K562 (cell line): Measurements from ENCODE around the gene RGN. TPM values are rescaled to one million over a fixed set of nuclear protein-coding genes. Genes with fewer than 3 reads are reported as not detected.

ENCODE experiments used
- ATAC-seq: fragments of 200-7000 bp; cut with Tn5 transposase; 3 replicates; pipeline ENCODE4 v1.9.1; 2020; ENCODE audit warnings: moderate library complexity
- BruUV-seq: library from RNA; stranded (reverse); fragments of 400-500 nt; replicated peaks from 2 replicates; lab custom pipeline; 2021; lab: Mats Ljungman, UMichigan
- CTCF ChIA-PET: fragments of 300-600 bp; formaldehyde crosslinking; extraction: SDS; loops from one replicate; lab custom pipeline; 2021; ENCODE audit warnings: low intra/inter-chr PET ratio; lab: Yijun Ruan, JAX
- POLR2A ChIA-PET: fragments of 300-600, 350-650 bp; sonication (Branson Sonifier 250); formaldehyde crosslinking; extraction: SDS; loops from one replicate; lab custom pipeline; 2021; ENCODE audit warnings: antibody characterized with exemption, inconsistent platforms; lab: Yijun Ruan, JAX
- DNase-seq, 4 experiments: peaks; one replicate each; pipeline versions ENCODE4 v3.0.0 to v3.0.0-alpha.2; 2011 to 2018; ENCODE audit warnings: low spot score in 3 of 4, mixed read lengths in 3 of 4; ENCODE audit errors: extremely low read depth in 1 of 4
- FAIRE-seq: peaks from 2 replicates; lab custom pipeline; 2011; peaks lifted over from hg19 to GRCh38; lab: Jason Lieb, UNC
- H2AFZ ChIP-seq: 2 replicates; pipeline ENCODE4 v1.6.0; 2011; ENCODE audit warnings: low read depth, low read length, control low read depth, inconsistent platforms
- H3K27ac ChIP-seq: fragments of 200-600 bp; 3 replicates; pipeline ENCODE4 v1.8.0; 2011; ENCODE audit warnings: low read depth, mild to moderate bottlenecking, control low read depth, inconsistent platforms, low read length, moderate library complexity, mixed read lengths; ENCODE audit errors: extremely low read depth
- H3K27me3 ChIP-seq, 2 experiments: fragments of 300-600 bp in 1 of 2; 2 replicates in 1 of 2; 3 replicates in 1 of 2; pipeline versions ENCODE4 v1.6.0 to v1.8.0; 2011; ENCODE audit warnings: inconsistent platforms in 2 of 2, low read length in 2 of 2, mild to moderate bottlenecking in 1 of 2, mixed read lengths in 1 of 2, moderate library complexity in 1 of 2; ENCODE audit not compliant: control insufficient read depth in 2 of 2, insufficient read depth in 2 of 2
- H3K36me3 ChIP-seq: fragments of 300-600 bp; 3 replicates; pipeline ENCODE4 v1.8.0; 2011; ENCODE audit warnings: mild to moderate bottlenecking, low read length, inconsistent platforms; ENCODE audit not compliant: control insufficient read depth, insufficient read depth
- H3K4me1 ChIP-seq, 2 experiments: fragments of 200-600 bp in 1 of 2; replicated peaks in 1 of 2; 2 replicates in 1 of 2; 3 replicates in 1 of 2; pipeline versions ENCODE4 v1.5.1 to v1.8.0; 2011; ENCODE audit warnings: inconsistent platforms in 2 of 2, low read length in 2 of 2, mild to moderate bottlenecking in 1 of 2, mixed read lengths in 1 of 2, moderate library complexity in 1 of 2; ENCODE audit not compliant: control insufficient read depth in 2 of 2, insufficient read depth in 2 of 2
- H3K4me2 ChIP-seq: 2 replicates; pipeline ENCODE4 v1.6.1; 2011; ENCODE audit warnings: low read length, control low read depth, inconsistent platforms, mixed read lengths; ENCODE audit not compliant: insufficient read depth
- H3K4me3 ChIP-seq: fragments of 200-600 bp; sonication (generic), shearing (Covaris generic); 2 replicates; pipeline ENCODE4 v1.5.1; 2016; ENCODE audit warnings: control low read depth, inconsistent platforms
- H3K79me2 ChIP-seq: fragments of 200-600 bp; 3 replicates; pipeline ENCODE4 v1.8.0; 2011; ENCODE audit warnings: low read length, inconsistent platforms; ENCODE audit not compliant: control insufficient read depth, insufficient read depth
- H3K9ac ChIP-seq, 2 experiments: 2 replicates each; pipeline versions ENCODE4 v1.6.0 to v1.6.1; 2011; ENCODE audit warnings: low read depth in 2 of 2, low read length in 2 of 2, control low read depth in 1 of 2, inconsistent platforms in 1 of 2, mild to moderate bottlenecking in 1 of 2, mixed read lengths in 1 of 2; ENCODE audit not compliant: insufficient read depth in 1 of 2
- H3K9me1 ChIP-seq: one replicate; pipeline ENCODE4 v1.6.0; 2011; ENCODE audit warnings: inconsistent platforms, mild to moderate bottlenecking, low read length, moderate library complexity; ENCODE audit not compliant: control insufficient read depth, insufficient read depth
- H3K9me3 ChIP-seq: replicated peaks from 2 replicates; pipeline ENCODE4 v1.5.1; 2011; ENCODE audit warnings: low read depth, low read length, inconsistent platforms; ENCODE audit not compliant: control insufficient read depth, insufficient read depth
- H4K20me1 ChIP-seq: replicated peaks from 2 replicates; pipeline ENCODE4 v1.6.1; 2011; ENCODE audit warnings: low read length, inconsistent platforms, mixed read lengths; ENCODE audit not compliant: control insufficient read depth, insufficient read depth
- ARHGAP35 ChIP-seq: fragments of 450-650 bp; IDR thresholded peaks from 2 replicates; pipeline ENCODE4 v1.6.1; 2018; ENCODE audit not compliant: partially characterized antibody
- FIP1L1 ChIP-seq: fragments of 200-400 bp; formaldehyde crosslinking; IDR thresholded peaks from 2 replicates; pipeline ENCODE4 v1.6.1; 2018; ENCODE audit warnings: mild to moderate bottlenecking, low read depth, low read length; ENCODE audit not compliant: poor library complexity, severe bottlenecking
- WGBS: fragments of 100-300 bp; shearing (Covaris generic); methylation state at CpG from one replicate; pipeline ENCODE4 v1.1.6; 2016; ENCODE audit warnings: low coverage, mixed read lengths; ENCODE audit not compliant: insufficient coverage; ENCODE audit errors: missing lambda C conversion rate; 5-methylcytosine and 5-hydroxymethylcytosine counted together
- in situ Hi-C: fragments of 300-500 bp; cut with MboI; formaldehyde crosslinking; loops from 4 replicates; pipeline ENCODE4 v1.15.0; 2018; ENCODE audit warnings: inconsistent platforms, mixed read lengths
- intact Hi-C: fragments of 100-400 bp; cut with micrococcal nuclease; formaldehyde crosslinking; loops from 2 replicates; pipeline ENCODE4 v1.14.2; 2022
- polyA plus RNA-seq, 8 experiments: library from polyadenylated mRNA; depleted of rRNA in 4 of 8; stranded (reverse) in 5 of 8; unstranded in 3 of 8; fragments of >200 nt; fragmentation: Nextera tagmentation in 2 of 8; fragmentation: Illumina TruSeq in 1 of 8; extraction: Ambion mirVana in 2 of 8; extraction: Trizol in 1 of 8; gene quantifications; 2 replicates each; pipeline versions ENCODE4 v1.2.1 to v1.2.3, GENCODE V29; 2011 to 2014; ENCODE audit warnings: inconsistent platforms in 1 of 8, missing spikeins in 1 of 8
- total RNA-seq, 7 experiments: library from RNA; depleted of rRNA in 6 of 7; stranded (reverse); fragments of >200 nt in 6 of 7; fragmentation: Illumina TruSeq in 2 of 7; extraction: Trizol in 2 of 7; gene quantifications; 2 replicates each; pipeline versions ENCODE4 v1.2.1 to v1.2.3, GENCODE V29; 2011 to 2021; ENCODE audit warnings: low replicate concordance in 1 of 7
- TF ChIP-seq, protein P1 (sequence below): fragments of 250-450 bp; sonication (Bioruptor Pico); IDR thresholded peaks from 2 replicates; pipeline ENCODE4 v1.5.0; 2021
- TF ChIP-seq, protein P2 (sequence below): fragments of 450-650 bp; IDR thresholded peaks from 2 replicates; pipeline ENCODE4 v1.7.1; 2018; ENCODE audit warnings: mild to moderate bottlenecking, low read depth; ENCODE audit not compliant: partially characterized antibody

RGN gene
- total and polyA plus RNA-seq, 9 of the 15 experiments (the other 6 are each of a cell fraction or from before 2014, with no cell fraction given): not detected

DNA sequence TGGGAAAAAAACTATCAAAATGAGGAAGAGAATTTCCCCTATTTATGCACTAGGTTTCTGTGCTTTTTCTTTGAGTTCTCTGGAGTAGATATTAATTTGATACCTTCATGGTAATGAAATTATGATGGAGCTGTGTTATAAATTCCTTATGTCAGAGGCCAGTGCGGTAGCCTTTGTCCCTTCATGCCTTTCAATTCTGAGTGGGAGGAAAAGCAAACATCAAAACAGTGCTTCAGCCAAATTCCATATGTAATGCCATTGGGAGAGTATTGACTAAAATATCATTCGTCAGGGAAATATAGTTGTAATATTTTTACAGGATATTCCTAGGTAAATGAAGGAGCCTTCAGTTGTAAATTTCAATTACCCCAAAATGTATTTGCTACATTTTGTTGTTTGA, 17.5 kb upstream of the RGN start:
- Histone ChIP-seq H3K9ac (no peak overlapping the region), H3K36me3 (no peaks in the 10 kb centered on the region), H4K20me1 (no peaks in the 10 kb centered on the region), H3K4me1 (peaks cover 0 to 3% of the 10 kb centered on the region in 2 experiments; a peak in 1 of 5 replicates), H3K9me1 (no peaks in the 10 kb centered on the region), H2AFZ (no peak overlapping the region), H3K79me2 (no peaks in the 10 kb centered on the region), H3K4me2 (no peak overlapping the region), H3K27me3 (0 out of 5 replicates have a peak, but pooled peaks cover 0 to 4% of the 10 kb centered on the region in 2 experiments), H3K4me3 (no peak overlapping the region), H3K27ac (no peak overlapping the region), H3K9me3 (no peaks in the 10 kb centered on the region)
- intact Hi-C loops: no loop called here
- POLR2A ChIA-PET: no interaction called here
- CTCF ChIA-PET: no interaction called here
- WGBS: 28% methylated on average over 2 of the region's 2 CpGs
- no peak for ATAC-seq
- BruUV-seq: no TSS peak
- DNase-seq: no peak
- FAIRE-seq: no peak
- TF ChIP-seq FIP1L1 (no peak), ARHGAP35 (no peak)
- TF ChIP-seq, protein P1, sequence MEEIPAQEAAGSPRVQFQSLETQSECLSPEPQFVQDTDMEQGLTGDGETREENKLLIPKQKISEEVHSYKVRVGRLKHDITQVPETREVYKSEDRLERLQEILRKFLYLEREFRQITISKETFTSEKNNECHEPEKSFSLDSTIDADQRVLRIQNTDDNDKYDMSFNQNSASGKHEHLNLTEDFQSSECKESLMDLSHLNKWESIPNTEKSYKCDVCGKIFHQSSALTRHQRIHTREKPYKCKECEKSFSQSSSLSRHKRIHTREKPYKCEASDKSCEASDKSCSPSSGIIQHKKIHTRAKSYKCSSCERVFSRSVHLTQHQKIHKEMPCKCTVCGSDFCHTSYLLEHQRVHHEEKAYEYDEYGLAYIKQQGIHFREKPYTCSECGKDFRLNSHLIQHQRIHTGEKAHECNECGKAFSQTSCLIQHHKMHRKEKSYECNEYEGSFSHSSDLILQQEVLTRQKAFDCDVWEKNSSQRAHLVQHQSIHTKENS: no peak
- TF ChIP-seq, protein P2, sequence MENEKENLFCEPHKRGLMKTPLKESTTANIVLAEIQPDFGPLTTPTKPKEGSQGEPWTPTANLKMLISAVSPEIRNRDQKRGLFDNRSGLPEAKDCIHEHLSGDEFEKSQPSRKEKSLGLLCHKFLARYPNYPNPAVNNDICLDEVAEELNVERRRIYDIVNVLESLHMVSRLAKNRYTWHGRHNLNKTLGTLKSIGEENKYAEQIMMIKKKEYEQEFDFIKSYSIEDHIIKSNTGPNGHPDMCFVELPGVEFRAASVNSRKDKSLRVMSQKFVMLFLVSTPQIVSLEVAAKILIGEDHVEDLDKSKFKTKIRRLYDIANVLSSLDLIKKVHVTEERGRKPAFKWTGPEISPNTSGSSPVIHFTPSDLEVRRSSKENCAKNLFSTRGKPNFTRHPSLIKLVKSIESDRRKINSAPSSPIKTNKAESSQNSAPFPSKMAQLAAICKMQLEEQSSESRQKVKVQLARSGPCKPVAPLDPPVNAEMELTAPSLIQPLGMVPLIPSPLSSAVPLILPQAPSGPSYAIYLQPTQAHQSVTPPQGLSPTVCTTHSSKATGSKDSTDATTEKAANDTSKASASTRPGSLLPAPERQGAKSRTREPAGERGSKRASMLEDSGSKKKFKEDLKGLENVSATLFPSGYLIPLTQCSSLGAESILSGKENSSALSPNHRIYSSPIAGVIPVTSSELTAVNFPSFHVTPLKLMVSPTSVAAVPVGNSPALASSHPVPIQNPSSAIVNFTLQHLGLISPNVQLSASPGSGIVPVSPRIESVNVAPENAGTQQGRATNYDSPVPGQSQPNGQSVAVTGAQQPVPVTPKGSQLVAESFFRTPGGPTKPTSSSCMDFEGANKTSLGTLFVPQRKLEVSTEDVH: no peak
- in situ Hi-C loops: no loop called here
